AG08396 (cell line): ENCODE data around the gene OPTC.
"Not testable (repeated sequence)": the region's sequence is repeated elsewhere in the genome, so short reads cannot be mapped to it uniquely, and the experiment has no call there.

Source experiments
- DNase-seq: peaks from one replicate; pipeline ENCODE4 v3.0.0; 2012; ENCODE audit warnings: low spot score, mixed read lengths

The OPTC gene

DNA sequence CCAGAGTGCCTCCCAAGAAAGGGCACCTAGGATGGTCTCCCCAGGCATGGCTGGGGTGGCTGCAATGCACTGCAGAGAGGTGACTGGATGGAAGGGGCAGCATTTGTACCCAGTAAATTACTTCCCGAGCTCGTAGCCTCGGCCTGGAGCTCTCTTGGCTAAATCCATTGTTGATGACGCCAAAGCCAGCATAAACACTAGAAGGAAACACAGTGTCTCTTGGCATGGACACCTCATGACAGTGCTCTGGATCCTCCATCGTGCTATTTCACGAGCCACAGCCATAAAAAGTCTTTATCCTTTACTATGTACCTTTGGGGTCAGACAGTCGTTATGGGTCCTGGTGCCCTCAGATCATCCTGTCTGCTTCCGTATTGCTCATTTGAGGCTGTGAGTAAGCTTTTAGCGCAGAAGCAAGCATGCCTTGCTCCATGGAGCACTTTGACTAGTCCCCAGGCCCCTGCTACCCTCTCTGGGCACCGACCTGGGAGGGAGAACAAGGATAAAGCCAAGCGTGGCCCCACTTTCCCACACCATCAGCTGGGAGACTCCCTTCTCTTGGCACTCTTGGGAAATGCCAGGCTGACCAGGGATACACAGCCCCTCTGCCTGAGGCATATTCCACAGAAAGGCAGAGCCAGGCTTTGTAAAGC, 28.7 kb upstream of the OPTC start:
- DNase-seq = no peak

DNA sequence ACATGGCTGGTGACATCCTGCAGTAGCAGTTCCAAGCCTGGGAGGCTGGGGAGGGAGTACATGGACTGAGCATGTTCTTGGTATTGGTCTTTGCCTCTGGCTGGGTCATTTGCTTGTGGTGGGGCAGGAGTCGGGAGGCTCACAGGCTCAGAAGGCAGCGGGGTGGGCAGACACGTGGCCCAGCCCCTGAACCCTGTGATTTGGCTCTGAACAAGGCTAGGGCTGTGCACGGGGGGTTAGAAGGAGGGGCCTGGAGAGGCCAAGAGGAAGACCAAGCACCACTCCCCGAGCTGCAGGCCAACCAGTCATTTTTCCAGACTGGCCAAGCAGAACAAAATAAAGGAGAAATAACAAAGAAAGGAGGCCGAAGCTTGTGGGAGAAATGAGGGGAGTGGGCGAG, 28.0 kb upstream of the OPTC start:
- DNase-seq = no peak

DNA sequence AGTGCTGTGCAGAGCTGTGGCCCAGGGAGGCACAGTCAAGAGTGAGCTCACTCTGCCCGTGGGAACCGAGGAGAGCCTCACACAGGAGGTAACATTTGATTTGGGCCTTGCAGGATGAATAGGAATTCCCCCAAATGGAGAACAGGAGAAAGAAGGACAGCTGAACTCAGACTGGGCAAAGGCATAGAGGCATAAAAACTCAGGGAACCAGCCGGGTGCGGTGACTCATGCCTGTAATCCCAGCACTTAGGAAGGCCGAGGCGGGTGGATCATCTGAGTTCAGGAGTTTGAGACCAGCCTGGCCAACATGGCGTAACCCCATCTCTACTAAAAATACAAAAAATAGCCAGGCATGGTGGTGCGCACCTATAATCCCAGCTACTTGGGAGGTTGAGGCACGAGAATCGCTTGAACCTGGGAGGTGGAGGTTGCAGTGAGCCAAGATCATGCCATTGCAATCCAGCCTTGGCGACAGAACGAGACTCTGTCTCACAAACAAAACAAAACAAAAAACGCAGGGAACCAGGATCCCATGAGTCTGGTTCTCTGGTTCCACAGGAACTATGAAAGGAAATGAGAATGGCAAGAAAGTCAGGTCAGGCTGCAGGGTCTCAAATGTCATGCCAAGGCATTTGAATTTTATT, 26.9 kb upstream of the OPTC start:
- DNase-seq = not testable (repeated sequence)

DNA sequence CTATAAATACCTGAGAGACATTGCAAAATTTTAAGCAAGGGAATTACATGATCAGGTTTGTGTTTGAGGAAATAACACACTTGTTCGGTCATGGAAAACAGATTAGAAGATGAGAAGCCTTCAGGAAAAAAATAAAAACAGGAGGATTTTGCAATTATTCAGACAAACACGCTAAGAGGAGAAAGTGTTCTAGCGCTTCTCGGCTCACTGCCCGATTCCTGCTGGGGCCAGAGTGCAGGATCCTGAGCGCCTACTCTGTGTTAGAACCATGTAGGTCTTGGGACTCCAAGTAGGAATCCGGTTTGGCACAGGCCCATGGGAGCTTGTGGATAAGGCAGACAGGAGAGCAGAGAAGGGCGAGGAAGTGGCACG, 26.4 kb upstream of the OPTC start:
- DNase-seq = no peak

DNA sequence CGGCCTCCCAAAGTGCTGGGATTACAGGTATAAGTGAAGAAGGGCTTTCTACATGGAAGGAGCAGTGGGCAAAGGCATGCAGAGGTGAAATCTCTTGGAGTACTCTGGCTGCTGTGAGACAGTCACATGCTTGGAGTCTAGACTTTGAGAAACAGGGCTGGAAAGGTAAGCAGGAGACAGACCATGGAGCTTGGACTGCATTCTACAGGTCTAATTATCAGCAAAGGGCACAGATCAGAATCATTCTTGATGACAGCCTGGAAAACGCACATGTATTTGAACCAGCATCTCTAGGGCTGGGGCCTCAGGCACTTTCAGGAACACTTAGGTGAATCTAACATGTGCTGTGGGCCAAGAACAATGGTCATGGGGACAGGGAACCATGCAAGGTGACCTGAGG, 25.6 kb upstream of the OPTC start:
- no peak for DNase-seq

DNA sequence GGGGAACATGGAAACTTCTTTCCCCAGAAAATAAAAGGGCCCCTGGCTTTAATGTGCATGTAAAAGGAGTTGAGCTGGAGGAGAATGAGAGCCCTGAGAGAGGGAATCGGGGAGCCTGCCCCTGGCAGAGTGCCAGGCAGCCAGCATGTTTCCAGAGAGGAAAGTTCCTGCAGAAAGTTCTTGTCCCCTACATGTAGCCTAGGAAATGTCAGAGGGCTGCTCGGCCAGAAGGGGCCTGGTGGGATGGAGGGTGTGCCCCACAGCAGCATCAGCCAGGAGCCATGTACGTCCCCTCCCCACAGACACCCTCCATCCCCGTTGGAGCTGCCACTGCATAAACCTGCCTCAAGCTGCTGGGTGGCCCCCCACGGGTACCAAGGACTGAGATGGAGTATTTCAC, 23.7 kb upstream of the OPTC start:
- DNase-seq = no peak

DNA sequence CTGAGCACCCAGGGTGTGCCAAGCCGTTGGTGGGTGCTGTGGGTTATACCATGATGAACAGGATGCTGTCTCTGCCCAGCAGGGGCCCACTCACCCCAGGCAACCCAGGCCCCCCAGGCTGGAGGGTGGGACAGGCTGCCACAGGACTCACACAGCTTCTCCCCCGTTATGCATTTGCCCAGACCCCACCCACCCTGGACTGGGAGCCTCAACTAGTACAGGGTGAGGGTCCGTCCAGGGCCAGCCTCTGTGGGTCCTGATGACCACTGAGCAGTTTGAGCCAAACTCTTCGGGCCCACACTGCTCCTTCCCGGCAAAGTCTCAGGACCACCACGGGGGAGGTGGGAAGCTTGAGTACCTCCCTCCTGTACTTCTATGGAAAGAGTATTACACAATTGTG, 22.1 kb upstream of the OPTC start:
- no peak for DNase-seq

DNA sequence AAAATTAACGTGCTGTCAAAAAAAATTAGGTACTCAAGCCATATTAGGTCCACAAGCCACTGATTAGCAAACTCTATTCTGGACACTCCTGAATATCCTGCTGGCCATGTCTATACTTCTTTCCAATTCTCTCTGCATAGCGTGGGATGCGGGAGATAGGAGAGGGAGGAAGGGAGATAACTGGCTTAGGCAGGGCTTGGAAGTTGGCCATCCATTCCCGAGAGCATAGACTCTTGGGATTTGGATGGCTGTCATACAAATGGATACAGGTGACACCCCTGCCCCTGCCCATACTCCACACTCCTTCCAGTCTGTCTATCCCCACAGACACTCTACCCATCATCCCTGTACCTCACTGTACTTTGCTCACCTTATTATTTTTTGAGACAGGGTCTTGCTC, 20.7 kb upstream of the OPTC start:
- DNase-seq = no peak

DNA sequence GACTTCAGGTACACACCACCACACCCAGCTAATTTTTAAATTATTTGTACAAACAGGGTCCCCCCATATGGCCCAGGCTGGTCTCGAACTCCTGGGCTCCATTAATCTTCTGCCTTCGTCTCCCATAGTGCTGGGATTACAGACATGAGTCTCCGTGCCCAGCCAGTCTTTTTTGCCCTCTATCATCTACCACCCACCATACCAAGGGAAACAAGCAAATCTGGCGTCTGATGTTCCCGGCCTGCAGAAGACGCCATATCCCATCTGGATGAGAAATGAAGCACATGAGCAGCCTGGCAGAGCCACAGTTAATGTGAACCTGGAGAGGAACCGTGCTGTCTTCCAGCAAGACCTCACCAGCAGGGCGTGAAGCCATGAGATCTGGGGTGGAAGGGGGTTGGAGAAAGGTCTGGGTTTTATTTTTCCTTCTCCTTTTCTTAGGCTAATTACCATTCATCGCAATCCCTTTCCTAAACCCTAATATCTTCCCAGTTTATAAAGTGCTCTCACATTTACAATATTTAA, 20.1 kb upstream of the OPTC start:
- no peak for DNase-seq

DNA sequence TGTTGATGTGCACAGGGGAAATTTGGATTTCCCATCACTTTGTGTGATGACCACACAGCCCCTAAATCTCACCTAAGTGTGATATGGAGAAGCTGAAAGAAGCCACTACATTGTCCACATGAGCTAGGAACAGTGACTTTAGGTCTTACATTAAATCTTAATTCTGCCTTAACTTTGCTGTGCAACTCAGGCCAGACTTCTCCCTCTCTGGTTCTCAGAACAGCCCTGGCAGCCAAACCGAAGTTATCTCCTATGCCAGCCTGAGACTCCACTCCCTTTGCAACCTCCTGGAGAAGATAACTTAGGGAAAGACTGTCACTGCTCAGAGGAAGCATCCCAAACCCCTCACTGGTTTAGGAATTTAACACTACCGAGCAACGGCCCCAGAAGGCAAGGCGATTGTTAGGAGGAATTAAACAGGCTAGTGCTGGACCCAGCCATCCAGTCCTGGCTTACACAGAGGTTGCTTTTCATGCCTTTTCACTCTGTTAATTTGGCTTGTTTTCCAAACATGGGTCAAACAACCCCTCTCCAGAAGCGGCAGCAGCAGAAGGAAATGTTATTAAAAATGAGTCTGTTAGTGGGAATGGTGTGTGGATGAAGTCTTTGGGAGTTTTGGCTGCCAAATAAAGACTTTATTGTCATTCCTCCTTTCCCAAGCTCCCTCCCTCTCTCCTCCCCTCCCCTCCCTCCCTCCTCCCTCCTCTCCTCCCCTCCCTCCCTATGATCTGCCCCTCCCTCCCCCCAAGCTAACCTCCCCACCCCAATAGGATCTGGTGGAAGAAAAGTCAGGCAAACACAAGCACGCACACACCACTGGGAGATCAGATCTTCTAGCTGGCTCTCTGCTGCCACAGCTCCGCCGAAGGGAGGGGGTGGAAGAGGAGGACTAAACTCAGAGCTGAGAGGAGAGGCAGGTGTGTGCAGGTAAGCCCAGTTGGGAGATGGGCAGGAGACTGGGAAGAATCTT, 18.7 kb upstream of the OPTC start, which contains the start of gene PRELP:
Gene PRELP (plus strand): TSS at position 795 of the 970 bp plus-strand sequence. CDS start 7,379 bp downstream, outside the sequence.
- peak; percentile 66 for DNase-seq

DNA sequence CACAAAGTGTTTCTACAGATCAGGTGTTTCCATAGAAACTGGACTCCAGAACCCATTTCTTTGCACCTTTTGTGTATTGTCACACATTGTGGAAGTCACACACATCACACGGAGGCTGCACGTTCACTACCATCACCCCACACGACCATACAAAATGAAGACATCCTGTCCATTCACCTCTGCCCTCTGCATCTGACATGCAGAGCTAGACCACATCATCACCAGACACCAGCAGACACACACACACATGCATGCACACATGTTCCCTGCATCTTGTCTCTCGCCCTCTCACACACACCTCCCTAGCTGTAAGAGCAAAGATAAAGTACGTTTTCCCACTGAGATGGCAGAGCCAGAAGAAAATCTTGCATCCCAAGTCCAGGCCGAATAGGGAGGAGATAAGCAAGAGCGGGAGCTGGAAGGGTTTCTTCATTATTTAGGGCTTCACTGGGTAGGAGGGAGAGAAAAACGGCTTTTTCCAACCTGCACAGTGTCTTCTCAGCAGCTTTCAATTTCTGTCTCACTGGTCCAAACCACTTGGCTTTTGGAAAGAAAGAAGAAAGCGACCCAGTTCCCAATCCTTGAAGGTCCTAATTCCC, 17.6 kb upstream of the OPTC start:
- DNase-seq = no peak

DNA sequence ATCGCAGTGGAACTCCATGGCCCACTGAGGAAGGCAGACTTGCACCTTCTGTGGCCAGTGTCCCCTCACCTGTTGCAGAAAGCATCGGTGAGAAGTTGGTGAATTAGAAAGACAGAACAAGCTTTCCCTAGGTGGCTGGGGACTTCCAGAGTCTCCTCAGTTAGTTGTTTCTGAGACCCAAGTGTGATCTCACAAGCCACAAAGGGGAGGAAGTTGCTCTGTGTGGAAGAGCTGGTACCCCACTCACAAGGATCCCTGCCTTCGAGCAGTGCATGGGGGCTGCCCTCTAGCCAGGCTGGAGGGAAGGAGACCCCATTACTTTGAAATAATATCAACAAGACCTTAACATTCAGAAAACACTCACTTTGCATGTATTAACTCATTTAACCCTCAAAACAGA, 16.2 kb upstream of the OPTC start:
- no peak for DNase-seq

DNA sequence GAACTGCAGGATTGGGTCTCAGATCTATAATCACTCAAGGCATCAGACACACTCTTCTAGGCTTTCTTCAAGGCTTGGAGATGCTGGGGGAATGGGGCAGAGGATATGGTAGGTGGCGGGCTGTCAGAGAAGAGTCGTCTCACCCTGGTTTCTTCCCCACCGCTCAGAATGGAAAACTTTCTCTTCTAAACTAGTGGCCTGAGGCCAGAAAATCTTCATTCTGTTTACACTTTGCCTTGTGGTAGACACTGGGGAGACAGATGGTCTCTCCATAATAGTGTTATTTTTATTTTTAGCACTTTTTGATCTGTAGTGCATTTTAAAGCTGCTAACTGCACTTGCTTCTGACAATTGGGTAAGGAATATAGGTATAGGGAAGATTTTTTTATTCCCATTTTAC, 15.7 kb upstream of the OPTC start:
- no peak for DNase-seq

DNA sequence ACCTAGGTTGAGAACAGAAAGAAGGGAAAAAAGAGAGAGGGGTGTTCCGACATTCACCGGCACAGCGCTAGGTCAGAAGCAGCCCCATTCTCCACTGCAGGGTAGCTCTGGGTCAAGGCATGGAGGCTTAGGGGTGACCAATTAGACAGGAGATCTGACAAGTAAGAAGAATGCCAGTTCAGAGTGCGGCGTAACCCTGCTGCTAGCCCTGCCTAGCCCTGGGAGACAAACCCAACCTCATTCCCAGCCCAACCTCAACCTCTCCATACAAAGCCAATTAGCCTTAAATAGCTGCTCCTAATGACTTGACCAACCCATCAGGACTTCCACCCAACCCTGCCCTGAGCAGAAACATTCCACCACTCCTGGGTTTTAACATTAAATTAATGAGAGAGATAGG, 15.0 kb upstream of the OPTC start:
- no peak for DNase-seq

DNA sequence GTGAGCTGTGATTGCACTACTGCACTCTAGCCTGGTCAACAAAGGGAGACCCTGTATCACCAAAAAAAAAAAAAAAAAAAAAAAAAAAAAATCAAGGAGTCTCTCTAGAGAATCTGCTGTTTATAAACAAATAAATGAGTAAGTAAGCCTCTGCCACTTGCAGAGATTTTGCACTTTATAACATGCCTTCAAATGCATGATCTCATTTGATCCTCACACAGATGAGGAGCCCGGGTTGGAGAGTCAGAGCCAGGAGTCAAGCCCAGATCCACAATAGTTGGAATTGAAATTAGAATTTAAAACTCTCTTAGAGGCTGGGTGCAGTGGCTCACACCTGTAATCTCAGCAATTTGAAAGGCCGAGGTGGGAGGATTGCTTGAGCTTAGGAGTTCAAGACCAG, 14.3 kb upstream of the OPTC start:
- DNase-seq = no peak

DNA sequence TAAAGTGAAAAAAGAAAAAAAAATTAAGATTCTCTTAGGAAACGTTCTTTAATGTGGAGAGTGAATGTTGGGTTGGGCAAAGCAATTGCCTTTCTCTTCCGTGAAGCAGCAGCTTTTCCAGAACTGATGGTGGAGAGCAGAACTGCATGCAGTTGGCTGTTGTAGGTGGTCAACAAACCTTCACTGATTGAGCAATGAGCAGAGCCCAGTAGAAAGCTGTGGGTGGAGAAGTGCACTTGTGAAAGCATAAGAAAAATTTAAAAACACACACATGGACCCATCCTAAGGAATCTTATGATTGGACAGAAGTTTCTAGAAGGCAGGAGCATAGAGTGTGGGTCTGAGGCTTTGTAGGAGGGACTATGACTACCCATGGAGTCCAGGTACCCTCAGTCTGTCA, 13.9 kb upstream of the OPTC start:
- peak; percentile 52 for DNase-seq

DNA sequence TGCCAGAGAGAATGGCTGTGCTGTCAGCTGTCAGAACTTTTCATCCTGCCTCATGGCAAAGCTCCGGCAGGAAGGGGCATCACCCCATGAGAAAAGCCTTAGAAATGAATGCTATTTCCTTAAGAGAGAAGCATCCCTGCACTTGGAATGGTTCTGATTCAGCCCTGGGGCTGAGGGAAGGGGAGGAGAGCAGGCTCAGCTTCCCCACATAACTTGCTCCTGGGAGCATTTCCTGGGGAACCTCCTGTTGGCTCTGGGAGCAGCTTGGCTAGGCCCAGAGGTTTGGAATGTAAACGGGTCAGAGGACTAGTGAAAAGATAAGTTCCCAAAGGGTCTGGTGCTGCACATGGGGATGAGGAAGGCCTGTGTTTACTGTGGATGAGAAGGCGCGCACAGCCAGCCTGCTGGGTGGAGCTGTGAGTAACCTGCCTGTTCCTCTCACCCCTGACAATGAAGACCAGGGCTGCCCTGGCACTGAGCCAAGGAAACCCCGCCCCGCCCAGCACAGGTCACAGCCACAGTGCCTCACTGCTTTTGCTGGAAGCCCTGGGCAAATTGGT, 13.3 kb upstream of the OPTC start:
- peak; percentile 85 for DNase-seq

DNA sequence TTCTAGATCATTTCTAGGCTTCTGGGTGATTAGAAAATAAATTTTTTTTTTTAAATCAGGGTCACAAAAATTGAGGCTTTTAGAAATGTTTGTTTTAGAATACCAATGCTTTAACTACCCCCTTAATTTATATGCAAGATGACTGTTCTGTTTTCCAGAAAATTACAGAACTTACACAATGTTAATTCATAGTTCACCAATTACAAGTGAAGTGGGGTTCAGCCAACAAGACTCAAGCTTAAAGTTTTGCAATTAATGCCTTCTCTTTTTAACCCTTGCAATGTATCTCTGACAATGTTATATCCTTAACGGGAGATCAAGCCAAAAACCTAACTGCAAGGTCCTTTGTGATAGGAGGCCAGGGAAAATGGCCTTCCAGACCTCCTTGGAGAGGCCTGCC, 12.8 kb upstream of the OPTC start:
- no peak for DNase-seq

DNA sequence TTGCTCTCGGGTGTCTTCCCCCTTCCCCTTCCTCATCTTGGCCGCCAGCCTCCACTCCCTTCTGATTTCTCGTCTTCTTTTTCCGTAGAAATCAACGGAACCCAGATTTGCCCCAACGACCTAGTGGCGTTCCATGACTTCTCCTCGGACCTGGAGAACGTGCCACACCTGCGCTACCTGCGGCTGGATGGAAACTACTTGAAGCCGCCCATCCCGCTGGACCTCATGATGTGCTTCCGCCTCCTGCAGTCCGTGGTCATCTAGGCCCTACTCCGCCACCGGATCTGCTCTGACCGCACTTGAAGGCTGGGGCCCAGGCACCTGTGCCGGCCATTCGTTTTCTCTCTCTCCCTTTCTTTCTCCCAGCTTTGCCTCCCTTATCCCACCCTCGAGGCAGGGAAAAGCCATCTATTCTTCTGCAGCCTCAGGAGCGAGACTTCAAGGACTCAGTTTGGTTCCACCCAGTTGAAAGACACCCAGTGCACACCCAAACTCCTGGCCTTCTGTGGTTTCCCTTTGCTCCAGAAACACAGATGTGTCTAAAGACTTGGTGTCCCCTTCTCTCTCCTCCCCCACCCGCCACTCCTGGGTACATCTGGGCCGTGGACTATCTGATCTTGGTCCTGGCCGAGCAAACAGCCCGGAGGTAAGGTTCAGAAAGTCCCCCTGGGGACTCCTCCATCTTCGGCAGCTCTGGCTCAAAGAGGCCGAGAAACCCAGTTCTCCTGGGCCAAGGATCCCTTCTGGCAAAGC, 7.2 kb upstream of the OPTC start:
- no peak for DNase-seq

DNA sequence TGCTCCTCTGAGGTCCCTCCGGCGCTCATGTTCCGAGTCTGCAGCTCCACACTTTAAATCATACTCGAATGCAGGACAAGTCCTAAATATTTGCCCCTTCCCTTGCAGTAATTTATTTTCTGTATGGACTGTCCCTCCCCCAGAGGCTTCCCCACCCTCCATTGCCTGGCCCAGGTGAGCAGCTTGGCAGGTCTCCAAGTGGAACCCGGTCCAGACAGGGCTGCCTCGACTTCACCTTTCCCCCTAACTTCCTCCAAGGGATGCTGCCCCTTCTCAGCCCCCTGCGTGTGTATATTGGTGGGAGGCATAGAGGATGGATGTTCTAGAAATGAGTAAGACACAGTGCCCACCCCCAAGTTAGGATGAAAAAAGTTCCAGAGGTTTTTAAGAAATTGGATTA, 5.4 kb upstream of the OPTC start:
- no peak for DNase-seq

DNA sequence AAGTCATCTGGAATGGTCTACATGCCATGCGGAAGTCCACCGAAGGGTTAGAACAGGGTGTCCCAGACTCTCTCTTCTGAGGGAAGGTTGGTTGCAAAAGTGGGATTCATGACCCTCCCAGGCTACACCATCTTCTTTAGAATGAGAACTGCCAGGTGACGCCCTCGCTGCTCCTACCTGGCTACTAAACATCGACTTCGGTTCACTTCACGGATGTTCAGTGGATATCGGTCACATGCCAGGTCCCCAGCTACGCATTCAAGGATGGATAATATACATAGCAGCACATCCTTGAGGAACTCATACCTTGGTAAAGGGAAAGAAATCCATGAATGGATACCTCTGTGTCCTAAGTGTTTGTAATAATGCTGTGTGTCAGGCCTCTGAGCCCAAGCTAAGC, 3.3 kb upstream of the OPTC start:
- DNase-seq = no peak
